Measurements from ENCODE around the gene NBR1. TPM values are rescaled to one million over a fixed set of nuclear protein-coding genes. Genes with fewer than 3 reads are reported as not detected.

NBR1 gene
- total RNA-seq, 4 donors from 2014 or later = 135 to 162 (median 145) TPM

DNA sequence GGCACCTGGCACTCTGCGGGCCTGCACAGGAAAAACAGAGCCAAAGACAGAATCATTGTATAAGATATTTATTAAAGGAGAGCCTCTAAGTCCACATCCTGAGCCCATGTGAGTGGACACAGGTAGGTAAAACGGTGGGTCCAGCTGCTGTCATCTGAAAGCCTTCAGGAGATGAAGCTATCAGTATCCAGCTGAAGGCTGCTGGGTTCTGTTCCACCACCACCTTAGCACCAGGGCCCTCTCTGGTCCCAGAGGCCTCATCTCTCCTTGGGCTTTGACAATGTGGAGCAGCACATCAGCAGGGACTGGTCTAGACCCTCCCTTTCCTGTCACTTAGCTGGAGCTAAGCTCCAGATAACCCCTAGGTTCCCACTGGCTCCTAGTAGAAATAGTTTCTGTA, 48.0 kb downstream of the NBR1 start:
- DNase-seq = no peak
- H3K36me3 ChIP-seq = peaks cover 0 to 39% of the 10 kb centered on the region in 2 donors
- no peaks in the 10 kb centered on the region for H3K4me1 ChIP-seq
- H3K27ac ChIP-seq = no peak overlapping the region
- ATAC-seq = no peak
- no peaks in the 10 kb centered on the region for H3K27me3 ChIP-seq
- intact Hi-C loops (cut with DNase I; ENCODE audit: low total_unique reads) = no loop called here
- no peaks in the 10 kb centered on the region for H3K9me3 ChIP-seq
- TF ChIP-seq POLR2A (IDR thresholded peaks at IDR 0.05) = no peak
- TF ChIP-seq, protein P1, sequence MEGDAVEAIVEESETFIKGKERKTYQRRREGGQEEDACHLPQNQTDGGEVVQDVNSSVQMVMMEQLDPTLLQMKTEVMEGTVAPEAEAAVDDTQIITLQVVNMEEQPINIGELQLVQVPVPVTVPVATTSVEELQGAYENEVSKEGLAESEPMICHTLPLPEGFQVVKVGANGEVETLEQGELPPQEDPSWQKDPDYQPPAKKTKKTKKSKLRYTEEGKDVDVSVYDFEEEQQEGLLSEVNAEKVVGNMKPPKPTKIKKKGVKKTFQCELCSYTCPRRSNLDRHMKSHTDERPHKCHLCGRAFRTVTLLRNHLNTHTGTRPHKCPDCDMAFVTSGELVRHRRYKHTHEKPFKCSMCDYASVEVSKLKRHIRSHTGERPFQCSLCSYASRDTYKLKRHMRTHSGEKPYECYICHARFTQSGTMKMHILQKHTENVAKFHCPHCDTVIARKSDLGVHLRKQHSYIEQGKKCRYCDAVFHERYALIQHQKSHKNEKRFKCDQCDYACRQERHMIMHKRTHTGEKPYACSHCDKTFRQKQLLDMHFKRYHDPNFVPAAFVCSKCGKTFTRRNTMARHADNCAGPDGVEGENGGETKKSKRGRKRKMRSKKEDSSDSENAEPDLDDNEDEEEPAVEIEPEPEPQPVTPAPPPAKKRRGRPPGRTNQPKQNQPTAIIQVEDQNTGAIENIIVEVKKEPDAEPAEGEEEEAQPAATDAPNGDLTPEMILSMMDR (IDR thresholded peaks at IDR 0.05 in 4 of 5, conservative IDR thresholded peaks at IDR 0.05 in 1 of 5) = no peak
- no peak overlapping the region for H3K4me3 ChIP-seq
- in situ Hi-C loops (cut with MboI; ENCODE audit: low sequenced_read_pairs in 4 of 4) = loop anchor here in 1 of 4 donors (25.0 kb wide), 2 partner anchors 93 to 268 kb away; partner anchors contain the start of gene DHX8

DNA sequence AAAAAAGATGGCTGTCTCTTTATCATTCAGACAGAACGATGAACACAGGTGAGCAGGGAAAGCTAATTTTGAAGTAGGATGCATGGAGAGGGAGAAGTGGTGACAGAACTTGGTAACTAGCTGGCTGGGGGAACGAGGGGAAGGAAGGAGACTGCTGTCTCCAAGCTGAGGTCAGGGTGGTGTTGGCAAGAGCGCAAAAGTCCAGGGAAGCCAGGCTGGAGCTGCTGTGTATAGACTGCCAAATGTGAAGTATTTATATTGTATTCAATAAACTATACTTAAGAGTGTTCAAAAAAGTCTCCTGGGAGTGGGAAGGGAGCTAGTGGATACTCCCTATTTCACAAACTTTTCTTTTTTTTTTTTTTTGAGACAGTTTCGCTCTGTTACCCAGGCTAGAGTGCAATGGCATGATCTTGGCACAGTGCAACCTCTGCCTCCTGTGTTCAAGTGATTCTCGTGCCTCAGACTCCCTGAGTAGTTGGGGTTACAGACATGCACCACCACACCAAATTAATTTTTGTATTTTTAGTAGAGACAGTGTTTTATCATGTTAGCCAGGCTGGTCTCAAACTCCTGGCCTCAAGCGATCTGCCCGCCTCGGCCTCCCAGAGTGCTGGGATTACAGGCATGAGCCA, 48.8 kb downstream of the NBR1 start:
- Histone ChIP-seq H3K9me3 (no peaks in the 10 kb centered on the region), H3K4me3 (no peak overlapping the region), H3K27ac (no peak overlapping the region), H3K27me3 (no peaks in the 10 kb centered on the region), H3K36me3 (peaks cover 0 to 43% of the 10 kb centered on the region in 2 donors), H3K4me1 (no peaks in the 10 kb centered on the region)
- intact Hi-C loops (cut with DNase I; ENCODE audit: low total_unique reads) = no loop called here
- ATAC-seq = no peak
- TF ChIP-seq, protein P1 (IDR thresholded peaks at IDR 0.05 in 4 of 5, conservative IDR thresholded peaks at IDR 0.05 in 1 of 5) = no peak
- TF ChIP-seq POLR2A (IDR thresholded peaks at IDR 0.05) = no peak
- DNase-seq = no peak
- in situ Hi-C loops (cut with MboI; ENCODE audit: low sequenced_read_pairs in 4 of 4) = loop anchor here in 1 of 4 donors (25.0 kb wide), 2 partner anchors 92 to 267 kb away; partner anchors contain the start of gene DHX8

DNA sequence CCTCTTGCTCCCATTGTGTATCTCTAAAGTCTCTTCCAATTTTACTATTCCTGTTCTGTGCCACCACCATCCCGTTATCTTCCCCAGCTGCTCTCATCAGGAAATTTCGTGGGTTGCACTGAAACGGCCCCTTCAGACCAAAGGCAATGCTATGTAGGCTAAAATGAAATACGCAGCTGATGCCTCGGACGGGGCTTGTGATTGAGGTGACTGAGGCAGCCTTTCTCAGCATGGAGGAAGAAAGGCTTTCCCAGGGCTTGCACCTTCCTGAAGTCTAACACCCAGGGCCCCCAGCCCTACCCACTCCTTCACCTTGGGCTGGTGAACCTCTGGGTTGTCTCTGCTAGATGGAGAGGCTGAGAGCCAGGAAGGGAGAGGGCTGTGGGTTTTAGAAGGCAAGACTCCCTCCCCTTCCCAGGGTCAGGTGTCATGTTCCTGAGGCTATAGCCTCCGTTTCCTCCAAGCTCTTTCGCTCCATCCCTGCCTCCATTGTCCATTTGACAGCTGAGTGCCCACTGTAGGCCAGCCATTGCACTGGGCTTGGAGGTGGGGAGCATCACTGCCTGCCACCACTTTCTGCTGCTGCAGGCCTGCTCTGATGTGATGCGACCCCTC, 49.6 kb downstream of the NBR1 start:
- H3K27ac ChIP-seq = no peak overlapping the region
- peaks cover 0 to 41% of the 10 kb centered on the region in 2 donors for H3K36me3 ChIP-seq
- no peak overlapping the region for H3K4me3 ChIP-seq
- no peak for ATAC-seq
- H3K27me3 ChIP-seq = no peaks in the 10 kb centered on the region
- no peak for DNase-seq
- no peaks in the 10 kb centered on the region for H3K4me1 ChIP-seq
- in situ Hi-C loops (cut with MboI; ENCODE audit: low sequenced_read_pairs in 4 of 4) = loop anchor here in 1 of 4 donors (25.0 kb wide), 2 partner anchors 92 to 267 kb away; partner anchors contain the start of gene DHX8
- no peaks in the 10 kb centered on the region for H3K9me3 ChIP-seq
- intact Hi-C loops (cut with DNase I; ENCODE audit: low total_unique reads) = no loop called here
- no peak for TF ChIP-seq POLR2A (IDR thresholded peaks at IDR 0.05)
- TF ChIP-seq, protein P1 (IDR thresholded peaks at IDR 0.05 in 4 of 5, conservative IDR thresholded peaks at IDR 0.05 in 1 of 5) = no peak

DNA sequence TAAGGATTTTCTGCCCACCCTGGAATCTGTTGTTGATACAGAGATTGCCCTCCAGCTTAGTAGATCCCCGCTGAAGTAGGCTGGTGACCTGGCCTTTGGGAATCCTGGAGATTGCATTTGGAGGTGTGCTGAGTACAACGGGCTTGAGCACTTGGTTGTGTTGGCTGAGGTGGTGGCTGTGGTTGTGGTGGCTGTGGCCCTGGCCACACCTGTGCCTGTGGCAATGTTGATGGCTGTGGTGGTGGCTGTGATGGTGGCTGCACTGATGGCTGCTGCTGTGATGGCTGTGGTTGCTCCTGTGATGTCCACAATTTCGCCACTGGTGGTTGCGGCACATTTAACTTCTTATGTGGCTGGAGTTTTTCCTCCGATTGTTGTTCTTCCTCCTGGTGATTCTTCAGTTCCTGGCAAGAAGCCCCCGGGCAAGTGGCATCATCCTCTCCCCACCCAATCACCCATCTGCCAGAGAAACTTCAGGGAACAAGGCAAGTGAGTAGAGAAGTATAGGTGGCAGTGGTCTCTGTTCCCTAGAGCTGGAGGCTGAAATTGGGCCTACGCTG, 53.2 kb downstream of the NBR1 start:
- Histone ChIP-seq H3K27ac (no peak overlapping the region), H3K4me1 (no peaks in the 10 kb centered on the region), H3K4me3 (no peak overlapping the region), H3K36me3 (peaks cover 0 to 7% of the 10 kb centered on the region in 2 donors), H3K9me3 (no peaks in the 10 kb centered on the region), H3K27me3 (no peaks in the 10 kb centered on the region)
- intact Hi-C loops (cut with DNase I; ENCODE audit: low total_unique reads) (no loop called here), in situ Hi-C loops (cut with MboI; ENCODE audit: low sequenced_read_pairs in 4 of 4) (loop anchor here in 1 of 4 donors (25.0 kb wide), 2 partner anchors 88 to 263 kb away; partner anchors contain the start of gene DHX8)
- TF ChIP-seq, protein P1 (IDR thresholded peaks at IDR 0.05 in 4 of 5, conservative IDR thresholded peaks at IDR 0.05 in 1 of 5) = no peak
- TF ChIP-seq POLR2A (IDR thresholded peaks at IDR 0.05) = no peak
- ATAC-seq (no peak), DNase-seq (no peak)
